Measurements from ENCODE around the gene NR6A1.

DNA sequence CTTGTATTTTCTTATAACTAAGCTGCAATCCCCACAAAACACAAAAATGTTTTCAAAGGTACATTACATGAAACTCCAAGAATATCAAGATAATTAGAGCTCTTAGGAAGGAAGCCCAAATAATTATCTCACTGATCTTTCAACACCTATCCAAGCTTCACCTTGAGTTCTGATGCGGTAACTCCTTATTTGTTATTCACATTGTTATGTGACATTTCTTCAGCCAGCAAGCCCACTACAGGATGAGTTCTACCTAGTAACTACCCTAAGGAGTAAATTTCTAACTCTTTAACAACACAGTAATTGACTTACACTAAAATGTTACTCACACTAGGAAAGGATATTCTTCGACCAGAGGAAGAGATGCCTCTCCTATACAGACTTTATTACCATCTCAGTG lies 9.9 kb downstream of the NR6A1 start:
- no peak for TF ChIP-seq EP300 (IDR thresholded peaks at IDR 0.05)
- TF ChIP-seq, protein P1, sequence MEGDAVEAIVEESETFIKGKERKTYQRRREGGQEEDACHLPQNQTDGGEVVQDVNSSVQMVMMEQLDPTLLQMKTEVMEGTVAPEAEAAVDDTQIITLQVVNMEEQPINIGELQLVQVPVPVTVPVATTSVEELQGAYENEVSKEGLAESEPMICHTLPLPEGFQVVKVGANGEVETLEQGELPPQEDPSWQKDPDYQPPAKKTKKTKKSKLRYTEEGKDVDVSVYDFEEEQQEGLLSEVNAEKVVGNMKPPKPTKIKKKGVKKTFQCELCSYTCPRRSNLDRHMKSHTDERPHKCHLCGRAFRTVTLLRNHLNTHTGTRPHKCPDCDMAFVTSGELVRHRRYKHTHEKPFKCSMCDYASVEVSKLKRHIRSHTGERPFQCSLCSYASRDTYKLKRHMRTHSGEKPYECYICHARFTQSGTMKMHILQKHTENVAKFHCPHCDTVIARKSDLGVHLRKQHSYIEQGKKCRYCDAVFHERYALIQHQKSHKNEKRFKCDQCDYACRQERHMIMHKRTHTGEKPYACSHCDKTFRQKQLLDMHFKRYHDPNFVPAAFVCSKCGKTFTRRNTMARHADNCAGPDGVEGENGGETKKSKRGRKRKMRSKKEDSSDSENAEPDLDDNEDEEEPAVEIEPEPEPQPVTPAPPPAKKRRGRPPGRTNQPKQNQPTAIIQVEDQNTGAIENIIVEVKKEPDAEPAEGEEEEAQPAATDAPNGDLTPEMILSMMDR (IDR thresholded peaks at IDR 0.05) = no peak
- TF ChIP-seq POLR2A (IDR thresholded peaks at IDR 0.05) = no peak

All from ovary (tissue), 3 donors.